K562 (cell line): ENCODE measurements around the gene EPB41L1. TPM values are rescaled to one million over a fixed set of nuclear protein-coding genes. Genes with fewer than 3 reads are reported as not detected.

ENCODE experiments used
- ATAC-seq: fragments of 200-7000 bp; cut with Tn5 transposase; 3 replicates; pipeline ENCODE4 v1.9.1; 2020; ENCODE audit warnings: moderate library complexity
- BruUV-seq: library from RNA; stranded (reverse); fragments of 400-500 nt; replicated peaks from 2 replicates; lab custom pipeline; 2021; lab: Mats Ljungman, UMichigan
- CTCF ChIA-PET: fragments of 300-600 bp; formaldehyde crosslinking; extraction: SDS; loops from one replicate; lab custom pipeline; 2021; ENCODE audit warnings: low intra/inter-chr PET ratio; lab: Yijun Ruan, JAX
- POLR2A ChIA-PET: fragments of 300-600, 350-650 bp; sonication (Branson Sonifier 250); formaldehyde crosslinking; extraction: SDS; loops from one replicate; lab custom pipeline; 2021; ENCODE audit warnings: antibody characterized with exemption, inconsistent platforms; lab: Yijun Ruan, JAX
- DNase-seq, 4 experiments: peaks; one replicate each; pipeline versions ENCODE4 v3.0.0 to v3.0.0-alpha.2; 2011 to 2018; ENCODE audit warnings: low spot score in 3 of 4, mixed read lengths in 3 of 4; ENCODE audit errors: extremely low read depth in 1 of 4
- FAIRE-seq: peaks from 2 replicates; lab custom pipeline; 2011; peaks lifted over from hg19 to GRCh38; lab: Jason Lieb, UNC
- H2AFZ ChIP-seq: 2 replicates; pipeline ENCODE4 v1.6.0; 2011; ENCODE audit warnings: low read depth, low read length, control low read depth, inconsistent platforms
- H3K27ac ChIP-seq: fragments of 200-600 bp; 3 replicates; pipeline ENCODE4 v1.8.0; 2011; ENCODE audit warnings: low read depth, mild to moderate bottlenecking, control low read depth, inconsistent platforms, low read length, moderate library complexity, mixed read lengths; ENCODE audit errors: extremely low read depth
- H3K27me3 ChIP-seq, 2 experiments: fragments of 300-600 bp in 1 of 2; 2 replicates in 1 of 2; 3 replicates in 1 of 2; pipeline versions ENCODE4 v1.6.0 to v1.8.0; 2011; ENCODE audit warnings: inconsistent platforms in 2 of 2, low read length in 2 of 2, mild to moderate bottlenecking in 1 of 2, mixed read lengths in 1 of 2, moderate library complexity in 1 of 2; ENCODE audit not compliant: control insufficient read depth in 2 of 2, insufficient read depth in 2 of 2
- H3K36me3 ChIP-seq: fragments of 300-600 bp; 3 replicates; pipeline ENCODE4 v1.8.0; 2011; ENCODE audit warnings: mild to moderate bottlenecking, low read length, inconsistent platforms; ENCODE audit not compliant: control insufficient read depth, insufficient read depth
- H3K4me1 ChIP-seq, 2 experiments: fragments of 200-600 bp in 1 of 2; replicated peaks in 1 of 2; 2 replicates in 1 of 2; 3 replicates in 1 of 2; pipeline versions ENCODE4 v1.5.1 to v1.8.0; 2011; ENCODE audit warnings: inconsistent platforms in 2 of 2, low read length in 2 of 2, mild to moderate bottlenecking in 1 of 2, mixed read lengths in 1 of 2, moderate library complexity in 1 of 2; ENCODE audit not compliant: control insufficient read depth in 2 of 2, insufficient read depth in 2 of 2
- H3K4me2 ChIP-seq: 2 replicates; pipeline ENCODE4 v1.6.1; 2011; ENCODE audit warnings: low read length, control low read depth, inconsistent platforms, mixed read lengths; ENCODE audit not compliant: insufficient read depth
- H3K4me3 ChIP-seq: fragments of 200-600 bp; sonication (generic), shearing (Covaris generic); 2 replicates; pipeline ENCODE4 v1.5.1; 2016; ENCODE audit warnings: control low read depth, inconsistent platforms
- H3K79me2 ChIP-seq: fragments of 200-600 bp; 3 replicates; pipeline ENCODE4 v1.8.0; 2011; ENCODE audit warnings: low read length, inconsistent platforms; ENCODE audit not compliant: control insufficient read depth, insufficient read depth
- H3K9ac ChIP-seq, 2 experiments: 2 replicates each; pipeline versions ENCODE4 v1.6.0 to v1.6.1; 2011; ENCODE audit warnings: low read depth in 2 of 2, low read length in 2 of 2, control low read depth in 1 of 2, inconsistent platforms in 1 of 2, mild to moderate bottlenecking in 1 of 2, mixed read lengths in 1 of 2; ENCODE audit not compliant: insufficient read depth in 1 of 2
- H3K9me1 ChIP-seq: one replicate; pipeline ENCODE4 v1.6.0; 2011; ENCODE audit warnings: inconsistent platforms, mild to moderate bottlenecking, low read length, moderate library complexity; ENCODE audit not compliant: control insufficient read depth, insufficient read depth
- H3K9me3 ChIP-seq: replicated peaks from 2 replicates; pipeline ENCODE4 v1.5.1; 2011; ENCODE audit warnings: low read depth, low read length, inconsistent platforms; ENCODE audit not compliant: control insufficient read depth, insufficient read depth
- H4K20me1 ChIP-seq: replicated peaks from 2 replicates; pipeline ENCODE4 v1.6.1; 2011; ENCODE audit warnings: low read length, inconsistent platforms, mixed read lengths; ENCODE audit not compliant: control insufficient read depth, insufficient read depth
- NFE2 ChIP-seq: IDR thresholded peaks from 2 replicates; pipeline ENCODE4 v1.6.1; 2014; ENCODE audit warnings: antibody characterized with exemption, low read depth
- SNIP1 ChIP-seq: fragments of 450-650 bp; IDR thresholded peaks from 2 replicates; pipeline ENCODE4 v1.7.1; 2017; ENCODE audit warnings: low read depth, mild to moderate bottlenecking
- TCFL5 ChIP-seq: fragments of 250-450 bp; sonication (Bioruptor Pico); conservative IDR thresholded peaks from 2 replicates; pipeline ENCODE4 v1.6.1; 2021; ENCODE audit warnings: mild to moderate bottlenecking, moderate library complexity, matching md5 sums
- TEAD1 ChIP-seq, 2 experiments: fragments of 450-650 bp in 1 of 2; sonication (generic) in 1 of 2; formaldehyde crosslinking; IDR thresholded peaks; 2 replicates each; pipeline versions ENCODE4 v1.4.0 to v1.8.0; 2020 to 2022; ENCODE audit warnings: mild to moderate bottlenecking in 2 of 2, missing genetic modification reagents in 1 of 2
- ZBTB12 ChIP-seq: fragments of 250-450 bp; sonication (Bioruptor Pico); IDR thresholded peaks from 2 replicates; pipeline ENCODE4 v1.4.0; 2020
- ZNF41 ChIP-seq: fragments of 250-450 bp; sonication (Bioruptor Pico); conservative IDR thresholded peaks from 2 replicates; pipeline ENCODE4 v1.4.0; 2020; ENCODE audit warnings: mild to moderate bottlenecking
- WGBS: fragments of 100-300 bp; shearing (Covaris generic); methylation state at CpG from one replicate; pipeline ENCODE4 v1.1.6; 2016; ENCODE audit warnings: low coverage, mixed read lengths; ENCODE audit not compliant: insufficient coverage; ENCODE audit errors: missing lambda C conversion rate; 5-methylcytosine and 5-hydroxymethylcytosine counted together
- in situ Hi-C: fragments of 300-500 bp; cut with MboI; formaldehyde crosslinking; loops from 4 replicates; pipeline ENCODE4 v1.15.0; 2018; ENCODE audit warnings: inconsistent platforms, mixed read lengths
- intact Hi-C: fragments of 100-400 bp; cut with micrococcal nuclease; formaldehyde crosslinking; loops from 2 replicates; pipeline ENCODE4 v1.14.2; 2022
- polyA plus RNA-seq, 8 experiments: library from polyadenylated mRNA; depleted of rRNA in 4 of 8; stranded (reverse) in 5 of 8; unstranded in 3 of 8; fragments of >200 nt; fragmentation: Nextera tagmentation in 2 of 8; fragmentation: Illumina TruSeq in 1 of 8; extraction: Ambion mirVana in 2 of 8; extraction: Trizol in 1 of 8; gene quantifications; 2 replicates each; pipeline versions ENCODE4 v1.2.1 to v1.2.3, GENCODE V29; 2011 to 2014; ENCODE audit warnings: inconsistent platforms in 1 of 8, missing spikeins in 1 of 8
- total RNA-seq, 7 experiments: library from RNA; depleted of rRNA in 6 of 7; stranded (reverse); fragments of >200 nt in 6 of 7; fragmentation: Illumina TruSeq in 2 of 7; extraction: Trizol in 2 of 7; gene quantifications; 2 replicates each; pipeline versions ENCODE4 v1.2.1 to v1.2.3, GENCODE V29; 2011 to 2021; ENCODE audit warnings: low replicate concordance in 1 of 7

The EPB41L1 gene
- total and polyA plus RNA-seq, 9 of the 15 experiments (the other 6 are each of a cell fraction or from before 2014, with no cell fraction given) = 0.11 to 4.3 (median 1.3) TPM

GRCh38 chr20:36251426-36251825 lies 96.9 kb downstream of the EPB41L1 start:
- Histone ChIP-seq H3K4me3 (no peak overlapping the region), H3K79me2 (no peaks in the 10 kb centered on the region; the same call in 2 of the 3 replicates), H3K9ac (no peak overlapping the region), H3K9me3 (no peaks in the 10 kb centered on the region), H3K4me2 (no peak overlapping the region), H3K27ac (no peak overlapping the region), H2AFZ (no peak overlapping the region), H3K27me3 (no peaks in the 10 kb centered on the region), H3K9me1 (no peaks in the 10 kb centered on the region), H3K36me3 (peaks cover 80% of the 10 kb centered on the region; the same call in 2 of the 3 replicates), H3K4me1 (no peaks in the 10 kb centered on the region), H4K20me1 (no peaks in the 10 kb centered on the region; the same call in 1 of the 2 replicates)
- intact Hi-C loops = no loop called here
- in situ Hi-C loops = no loop called here
- ATAC-seq = no peak
- CTCF ChIA-PET = interaction anchor here (0.6 kb wide), 1 partner anchor 246 kb away, joined by 3 read pairs; no protein-coding TSS in a partner anchor
- POLR2A ChIA-PET = interaction anchor here (0.8 kb wide), 1 partner anchor 14 kb away, joined by 3 read pairs; no protein-coding TSS in a partner anchor
- FAIRE-seq = no peak
- TF ChIP-seq ZNF41 (no peak), SNIP1 (no peak), TCFL5 (CRISPR knock-in tag) (no peak), NFE2 (no peak), TEAD1 (CRISPR knock-in tag; IDR thresholded peaks at IDR 0.05) (no peak), ZBTB12 (CRISPR knock-in tag) (no peak)
- 90% methylated on average over 5 of the region's 5 CpGs for WGBS
- DNase-seq = no peak
- no TSS peak for BruUV-seq
